Endothelial cell of hepatic sinusoid (primary cell): ENCODE results near the gene IFI16.
"Not testable (repeated sequence)": the region's sequence is repeated elsewhere in the genome, so short reads cannot be mapped to it uniquely, and the experiment has no call there.

Source experiments
- in situ Hi-C: cut with HindIII; loops from 2 replicates; pipeline ENCODE4 v1.10.0; 2017; ENCODE audit warnings: low sequenced_read_pairs

The IFI16 gene

GRCh38 chr1:159090286-159091179 lies 80.8 kb downstream of the IFI16 start:
- in situ Hi-C loops = no loop called here

GRCh38 chr1:159091180-159091560 lies 81.5 kb downstream of the IFI16 start:
- in situ Hi-C loops = no loop called here

GRCh38 chr1:159091607-159092031 lies 81.9 kb downstream of the IFI16 start:
- in situ Hi-C loops = no loop called here

- in situ Hi-C loops = no loop called here
These were observed 82.5 kb downstream of the IFI16 start for GRCh38 chr1:159092036-159092760.

- in situ Hi-C loops = no loop called here
These were observed 88.9 kb downstream of the IFI16 start for GRCh38 chr1:159098596-159098995.

GRCh38 chr1:159100589-159100988 lies 90.9 kb downstream of the IFI16 start:
- in situ Hi-C loops = no loop called here

- in situ Hi-C loops = not testable (repeated sequence)
These were observed 93.3 kb downstream of the IFI16 start for GRCh38 chr1:159103021-159103420.
